ENCODE results near the gene FBXL7. TPM values are rescaled to one million over a fixed set of nuclear protein-coding genes. Genes with fewer than 3 reads are reported as not detected.

FBXL7 gene
- total RNA-seq, 1 experiment from 2014 or later, result not detected

- no peaks in the 10 kb centered on the region for H3K4me1 ChIP-seq (replicated peaks; ENCODE audit: insufficient read depth)
- no peaks in the 10 kb centered on the region for H3F3A ChIP-seq (ENCODE audit: insufficient read depth, low read depth)
- DNase-seq, result no peak
- intact Hi-C loops (cut with micrococcal nuclease; ENCODE audit: unreplicated experiment), result no loop called here
- no peaks in the 10 kb centered on the region; the same call in 1 of the 2 replicates for H4K20me1 ChIP-seq (ENCODE audit: insufficient read depth)
- TF ChIP-seq EZH2 (IDR thresholded peaks at IDR 0.05; ENCODE audit: low read depth), result no peak
- TF ChIP-seq, protein P1, sequence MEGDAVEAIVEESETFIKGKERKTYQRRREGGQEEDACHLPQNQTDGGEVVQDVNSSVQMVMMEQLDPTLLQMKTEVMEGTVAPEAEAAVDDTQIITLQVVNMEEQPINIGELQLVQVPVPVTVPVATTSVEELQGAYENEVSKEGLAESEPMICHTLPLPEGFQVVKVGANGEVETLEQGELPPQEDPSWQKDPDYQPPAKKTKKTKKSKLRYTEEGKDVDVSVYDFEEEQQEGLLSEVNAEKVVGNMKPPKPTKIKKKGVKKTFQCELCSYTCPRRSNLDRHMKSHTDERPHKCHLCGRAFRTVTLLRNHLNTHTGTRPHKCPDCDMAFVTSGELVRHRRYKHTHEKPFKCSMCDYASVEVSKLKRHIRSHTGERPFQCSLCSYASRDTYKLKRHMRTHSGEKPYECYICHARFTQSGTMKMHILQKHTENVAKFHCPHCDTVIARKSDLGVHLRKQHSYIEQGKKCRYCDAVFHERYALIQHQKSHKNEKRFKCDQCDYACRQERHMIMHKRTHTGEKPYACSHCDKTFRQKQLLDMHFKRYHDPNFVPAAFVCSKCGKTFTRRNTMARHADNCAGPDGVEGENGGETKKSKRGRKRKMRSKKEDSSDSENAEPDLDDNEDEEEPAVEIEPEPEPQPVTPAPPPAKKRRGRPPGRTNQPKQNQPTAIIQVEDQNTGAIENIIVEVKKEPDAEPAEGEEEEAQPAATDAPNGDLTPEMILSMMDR (conservative IDR thresholded peaks at IDR 0.05), result no peak
- H3K36me3 ChIP-seq (ENCODE audit: low read depth), result no peaks in the 10 kb centered on the region
- H3K79me2 ChIP-seq (ENCODE audit: low read depth), result no peaks in the 10 kb centered on the region
- H3K9me3 ChIP-seq (ENCODE audit: insufficient read depth, low read depth), result no peaks in the 10 kb centered on the region
- ChIA-PET CTCF (no interaction called here), POLR2A (ENCODE audit: unreplicated experiment) (no interaction called here)
- H3K27me3 ChIP-seq (ENCODE audit: insufficient read depth, low read depth), result no peaks in the 10 kb centered on the region
- no peaks in the 10 kb centered on the region for H3K9me2 ChIP-seq (ENCODE audit: insufficient read depth)
- H3K27ac ChIP-seq, result no peak overlapping the region
- H3K4me3 ChIP-seq, result no peak overlapping the region
- H2AFZ ChIP-seq, result no peak overlapping the region
- H3K4me2 ChIP-seq, result no peak overlapping the region
- no TSS peak for BruUV-seq (replicated peaks)
Observed at GRCh38 chr5:15983392-15983791, 483.4 kb downstream of the FBXL7 start.

Small RNA genes lying within 50 kb of the gene (microRNA-seq; reads per million reads assigned to microRNA genes)
- not detected for gene MIR887 (ENCODE audit: borderline number of aligned reads, borderline replicate concordance)
